GM21515 (cell line): ENCODE data around the gene HINT3.
"Not testable (repeated sequence)": the region's sequence is repeated elsewhere in the genome, so short reads cannot be mapped to it uniquely, and the experiment has no call there.

ENCODE experiments used
- ATAC-seq: cut with Tn5 transposase; IDR thresholded peaks from one replicate; pipeline ENCODE4 v1.9.1; 2021; ENCODE audit not compliant: unreplicated experiment

The HINT3 gene

DNA sequence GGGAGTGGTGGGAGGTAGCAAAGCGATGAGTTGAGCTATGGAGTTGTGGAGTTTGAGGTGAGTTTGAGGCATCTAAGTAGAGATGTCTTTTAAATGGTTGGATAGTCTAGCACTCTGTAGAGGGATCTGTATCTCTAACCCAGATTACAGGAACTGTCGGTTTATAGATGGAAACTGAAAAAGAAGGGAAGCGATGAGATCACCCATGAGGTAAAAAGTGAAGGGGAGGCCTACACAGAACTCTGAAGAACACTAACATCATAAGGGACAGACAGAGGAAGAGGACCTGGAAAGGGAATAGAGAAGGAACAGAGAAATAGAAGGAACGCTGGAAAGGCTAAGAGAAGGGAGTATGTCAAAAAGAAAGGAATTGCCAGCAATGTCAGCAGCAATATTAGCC, 2.5 kb downstream of the HINT3 start:
- ATAC-seq: no peak

DNA sequence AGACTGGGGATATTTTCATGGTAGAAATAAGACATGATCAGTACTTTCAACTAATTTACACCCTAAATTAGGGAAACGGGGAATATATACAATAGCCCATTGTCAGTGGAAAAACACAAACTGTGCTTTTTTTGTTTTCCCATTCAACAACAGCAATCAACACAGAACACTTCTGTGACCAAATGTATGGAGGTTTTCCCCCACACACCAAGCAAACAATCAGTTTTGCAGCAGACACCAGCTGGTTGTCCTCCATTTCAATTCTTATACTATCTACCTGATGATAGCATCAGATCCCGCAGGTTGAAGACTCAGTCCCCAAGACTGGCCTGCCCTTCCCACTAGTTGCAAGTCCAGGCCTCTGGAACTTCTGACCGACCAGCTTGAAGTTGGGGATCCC, 4.5 kb downstream of the HINT3 start:
- ATAC-seq: no peak

DNA sequence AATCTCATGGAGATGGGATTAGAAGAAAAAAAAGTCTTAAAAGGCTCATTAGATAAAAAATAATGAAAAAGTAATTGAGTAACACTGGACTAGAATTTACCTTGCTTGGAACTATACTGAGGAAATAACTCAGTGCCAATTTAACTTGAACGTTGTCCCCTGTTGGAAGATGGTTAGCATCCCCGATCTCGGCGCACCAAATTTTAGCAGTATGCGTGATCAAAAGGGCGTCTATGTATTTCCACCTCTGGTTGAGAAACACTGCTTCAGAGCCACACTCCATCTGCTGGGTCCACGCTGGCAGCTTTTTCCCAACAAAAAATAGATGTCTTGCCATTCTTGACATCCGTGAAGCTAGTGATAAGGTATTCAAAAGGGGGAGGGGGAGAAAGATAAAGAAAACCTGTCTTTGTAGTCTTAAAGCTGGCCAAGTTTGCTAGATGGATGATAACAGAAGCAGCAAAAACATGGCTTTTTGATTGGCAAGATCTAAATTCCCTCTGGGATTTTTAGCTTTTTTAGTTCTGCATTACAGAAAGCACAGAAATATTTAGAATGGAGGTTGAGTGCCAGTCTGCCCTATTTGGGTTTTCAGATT, 6.4 kb downstream of the HINT3 start:
- ATAC-seq: no peak

DNA sequence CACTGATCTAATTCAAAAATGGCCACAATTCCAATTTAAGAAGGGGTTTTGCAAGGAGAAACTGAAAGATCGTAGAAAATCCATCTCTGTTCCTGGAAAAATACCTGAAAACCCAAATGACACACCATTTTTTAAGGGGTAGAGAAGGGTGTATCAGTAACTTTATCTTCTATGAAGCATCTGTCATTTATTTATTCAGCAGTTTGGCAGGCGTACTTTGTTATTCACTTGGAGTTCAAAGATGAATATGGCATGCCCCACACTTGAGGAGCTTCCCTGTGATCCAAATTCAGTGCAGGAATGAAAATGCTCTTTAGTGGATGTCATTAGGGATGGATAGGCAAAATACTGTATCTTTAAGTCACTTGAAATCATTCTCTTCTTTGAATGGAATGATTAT, 7.2 kb downstream of the HINT3 start:
- ATAC-seq: no peak

DNA sequence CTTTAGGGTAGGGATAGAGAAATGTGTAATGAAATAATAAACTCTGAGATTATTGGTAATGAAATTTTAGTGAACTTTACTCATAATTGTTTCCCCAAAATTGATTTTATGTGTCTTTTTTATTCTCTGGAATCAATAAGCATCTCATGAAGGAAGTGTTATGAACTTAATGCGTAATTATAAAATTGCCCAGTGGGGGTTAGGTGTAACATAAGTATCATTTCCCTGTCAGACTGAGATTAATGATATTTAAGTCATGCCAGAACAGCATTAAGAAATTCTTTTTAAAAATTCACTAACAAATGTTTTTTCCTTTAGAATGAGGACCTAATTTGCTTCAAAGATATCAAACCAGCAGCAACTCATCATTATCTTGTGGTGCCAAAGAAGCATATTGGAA, 10.0 kb downstream of the HINT3 start:
- ATAC-seq: no peak

DNA sequence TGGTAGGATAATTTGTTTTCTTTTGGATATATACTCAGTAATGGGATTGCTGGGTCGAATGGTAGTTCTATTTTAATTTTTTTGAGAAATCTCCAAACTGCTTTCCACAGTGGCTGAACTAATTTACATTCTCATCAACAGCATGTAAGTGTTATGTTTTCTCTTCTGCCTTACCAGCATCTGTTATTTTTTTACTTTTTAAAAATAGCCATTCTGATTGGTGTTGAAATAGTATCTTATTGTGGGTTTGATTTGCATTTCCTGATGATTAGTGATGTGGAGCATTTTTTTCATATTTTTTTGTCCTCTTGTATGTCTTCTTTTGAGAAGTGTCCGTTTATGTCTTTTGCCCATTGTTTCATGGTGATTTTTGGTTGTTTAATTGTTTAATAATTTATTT, 11.9 kb downstream of the HINT3 start:
- ATAC-seq: no peak

DNA sequence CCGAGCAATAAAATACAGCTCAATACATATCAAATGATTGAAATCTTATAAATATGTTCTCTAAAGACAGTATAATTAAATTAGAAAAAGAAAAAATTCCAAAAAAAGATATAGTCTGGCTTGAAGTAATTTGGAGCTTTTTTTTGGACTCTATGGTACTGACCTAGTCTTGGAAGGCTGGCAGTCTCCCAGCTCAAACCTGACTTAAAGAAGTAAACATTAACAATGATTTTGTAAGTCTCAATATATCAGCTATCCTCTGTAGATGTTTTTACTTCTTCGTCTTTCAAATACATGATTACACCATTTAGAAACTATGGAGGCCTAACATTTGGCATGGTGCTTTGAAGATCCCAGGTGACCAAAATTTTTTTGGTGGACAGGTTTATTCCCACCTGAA, 14.2 kb downstream of the HINT3 start:
- ATAC-seq: no peak

DNA sequence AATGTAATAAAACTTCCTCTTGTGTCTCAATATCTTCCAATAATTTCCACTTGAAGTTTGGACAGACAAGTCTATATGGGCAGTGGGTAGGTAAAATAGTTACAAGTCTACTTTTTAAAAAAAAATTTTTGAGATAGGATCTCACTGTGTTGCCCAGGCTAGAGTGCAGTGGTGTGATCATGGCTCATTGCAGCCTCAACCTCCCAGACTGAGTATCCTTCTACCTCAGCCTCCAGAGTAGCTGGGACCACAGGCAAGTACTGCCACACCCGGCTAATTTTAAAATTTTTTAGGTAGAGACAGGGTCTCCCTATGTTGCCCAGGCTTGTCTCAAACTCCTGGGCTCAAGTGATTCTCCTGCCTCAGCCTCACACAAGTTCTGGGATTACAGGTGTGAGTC, 15.9 kb downstream of the HINT3 start:
- not testable (repeated sequence) for ATAC-seq

DNA sequence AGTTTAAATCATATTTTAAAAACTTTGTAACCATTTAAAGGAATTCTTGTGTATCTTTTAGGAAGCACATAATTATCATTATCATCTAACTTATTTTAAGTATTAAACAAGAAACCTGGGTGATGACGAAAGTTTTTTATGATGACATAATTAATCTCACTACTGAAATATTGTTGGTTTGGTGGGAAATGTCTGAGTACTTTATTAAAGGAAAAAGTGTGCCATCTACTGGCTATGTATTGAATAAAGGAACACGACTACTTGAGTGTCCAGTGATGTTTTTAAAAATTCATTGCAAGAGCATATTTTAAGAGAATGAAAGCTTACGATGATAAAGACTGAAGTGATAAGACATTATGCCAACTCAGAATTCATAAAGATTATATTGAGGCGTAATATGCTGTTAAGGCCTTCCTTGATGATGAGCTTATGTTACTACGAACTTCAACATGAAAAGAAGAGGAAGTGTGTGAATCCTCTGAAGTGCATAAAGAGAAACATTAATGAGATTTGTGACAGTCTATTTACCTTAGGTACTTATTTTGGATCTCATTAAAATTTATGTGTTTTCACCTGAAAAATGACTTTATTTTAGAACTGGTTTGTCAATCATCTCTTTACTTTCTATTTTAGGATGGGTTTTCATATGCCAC, 17.8 kb downstream of the HINT3 start:
- peak; percentile 78 for ATAC-seq

DNA sequence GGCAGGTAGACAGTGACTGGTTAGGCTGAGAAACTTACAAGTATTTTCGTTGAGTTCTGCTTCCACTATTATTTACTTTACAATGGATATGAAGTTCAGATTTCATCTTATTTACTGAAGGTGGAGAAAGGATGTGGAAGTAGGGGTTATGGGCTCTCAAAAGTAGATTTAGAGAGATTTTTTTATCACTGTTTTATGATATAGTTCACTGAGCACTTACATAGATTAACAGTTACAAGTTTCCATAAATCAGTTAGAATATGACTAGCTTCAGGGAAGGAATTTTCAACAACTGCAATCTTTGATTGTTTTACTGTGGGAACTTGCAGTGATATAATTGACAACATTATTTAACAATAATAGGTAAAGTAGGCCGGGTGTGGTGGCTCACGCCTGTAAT, 22.5 kb downstream of the HINT3 start:
- ATAC-seq: no peak

DNA sequence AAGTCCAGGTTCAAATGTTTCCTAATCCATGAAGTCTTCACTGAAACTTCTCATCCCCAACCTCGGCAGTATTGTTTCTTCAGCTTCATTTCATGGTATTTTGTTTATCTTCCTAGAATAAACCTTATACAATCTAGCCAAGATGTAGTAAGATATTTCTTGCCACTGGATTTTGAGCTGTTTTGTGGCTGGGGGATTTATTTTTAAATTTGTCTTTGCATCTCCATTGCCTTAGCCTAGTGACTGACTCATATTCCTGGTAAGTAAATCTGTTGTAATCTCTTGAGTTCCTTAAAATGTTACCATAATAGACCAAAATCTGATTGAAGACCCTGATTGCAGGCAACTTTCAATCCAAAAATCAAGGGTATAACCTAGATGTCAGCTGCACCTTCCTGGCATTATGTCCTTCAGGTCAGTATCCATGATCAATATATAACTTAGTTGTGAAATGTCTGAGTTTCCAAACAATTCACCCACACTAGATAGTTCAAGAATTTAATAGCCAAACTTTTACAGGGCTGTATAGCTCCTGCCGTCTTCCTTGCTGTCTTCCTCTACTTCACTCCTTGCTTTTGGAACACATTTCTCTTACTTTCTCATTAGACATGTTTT, 25.1 kb downstream of the HINT3 start:
- no peak for ATAC-seq

DNA sequence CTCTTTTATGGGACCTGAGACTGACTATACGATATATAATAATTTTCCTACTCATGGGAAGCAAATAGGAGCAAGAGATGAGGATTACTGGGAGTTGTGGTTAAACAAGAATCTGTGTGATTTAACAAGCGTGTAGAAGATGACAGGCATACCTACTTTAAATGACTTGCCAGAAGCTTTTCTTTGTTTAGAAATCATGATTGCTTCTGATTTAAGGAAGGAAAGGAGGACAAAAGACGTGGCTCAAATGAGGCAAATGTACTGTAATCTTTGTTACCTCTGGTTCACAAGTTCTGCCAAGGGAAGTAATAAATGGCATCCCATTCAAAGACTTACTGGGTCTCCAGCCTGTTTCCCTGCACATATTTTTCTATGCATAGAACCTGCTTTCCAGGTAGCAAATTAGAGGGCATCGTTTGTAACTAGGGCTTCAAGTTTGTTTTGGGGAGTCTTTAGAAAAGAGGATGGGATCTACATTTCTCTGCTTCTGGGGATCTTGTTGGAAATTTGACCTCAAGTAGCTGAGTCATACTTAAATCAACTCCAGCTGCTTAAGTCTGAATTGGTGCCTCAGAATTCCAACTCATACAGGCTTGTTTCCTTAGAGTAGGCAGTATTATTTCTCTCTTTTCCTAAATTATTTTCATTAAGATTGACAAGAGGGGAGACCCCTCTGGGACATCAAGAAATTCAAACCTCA, 26.8 kb downstream of the HINT3 start:
- ATAC-seq: no peak

DNA sequence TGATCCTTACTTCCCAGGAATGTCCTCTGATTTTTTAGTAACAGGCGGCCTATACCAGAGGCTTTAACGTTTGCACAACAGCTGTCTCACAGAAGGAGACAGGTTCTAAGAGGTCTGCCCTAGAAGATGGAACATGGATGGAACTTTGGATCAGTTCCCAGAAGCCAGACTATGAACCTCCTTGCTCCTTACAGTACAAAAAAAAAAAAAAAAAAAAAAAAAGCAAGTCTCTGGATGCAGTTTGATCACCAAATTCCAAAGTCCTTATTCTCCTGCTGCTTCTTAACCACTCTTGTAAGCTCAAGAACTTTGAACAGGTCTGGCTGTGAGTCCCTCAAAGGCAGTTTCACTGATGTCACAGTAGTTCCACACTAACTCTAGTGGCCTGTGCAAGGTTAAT, 27.7 kb downstream of the HINT3 start:
- ATAC-seq: no peak

DNA sequence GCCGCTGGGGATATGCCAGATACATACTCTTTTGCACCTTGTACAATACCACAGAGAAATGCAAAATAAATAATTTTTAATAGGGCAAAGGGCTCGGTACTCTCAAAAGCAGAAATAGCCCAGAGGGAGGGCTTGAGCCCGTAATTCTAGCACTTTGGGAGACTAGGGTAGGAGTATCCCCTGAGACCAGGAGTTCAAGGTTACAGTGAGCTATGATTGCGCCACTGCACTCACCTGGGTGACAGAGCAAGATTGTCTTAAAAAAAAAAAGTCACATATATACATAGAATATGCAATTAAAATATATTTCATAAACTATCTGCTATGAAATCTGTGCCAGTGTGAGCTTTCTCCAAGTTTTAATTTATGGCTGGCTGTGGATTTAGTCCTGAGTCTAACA, 29.0 kb downstream of the HINT3 start:
- no peak for ATAC-seq

DNA sequence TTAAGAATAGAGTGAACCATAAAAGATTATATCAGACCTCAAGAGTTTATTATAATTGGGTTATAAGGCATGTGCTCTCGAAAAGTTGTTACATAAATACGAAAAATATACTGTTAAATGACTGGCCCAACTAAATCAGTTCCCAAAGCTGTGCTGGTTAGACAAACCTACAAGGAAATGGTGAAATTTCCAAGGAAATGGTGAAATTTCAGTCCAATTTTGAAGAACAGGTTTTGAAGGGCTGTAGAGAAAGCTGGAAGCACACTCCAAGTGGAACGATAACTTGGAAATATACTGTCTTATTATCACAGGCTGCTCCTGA, 29.4 kb downstream of the HINT3 start:
- ATAC-seq: no peak

DNA sequence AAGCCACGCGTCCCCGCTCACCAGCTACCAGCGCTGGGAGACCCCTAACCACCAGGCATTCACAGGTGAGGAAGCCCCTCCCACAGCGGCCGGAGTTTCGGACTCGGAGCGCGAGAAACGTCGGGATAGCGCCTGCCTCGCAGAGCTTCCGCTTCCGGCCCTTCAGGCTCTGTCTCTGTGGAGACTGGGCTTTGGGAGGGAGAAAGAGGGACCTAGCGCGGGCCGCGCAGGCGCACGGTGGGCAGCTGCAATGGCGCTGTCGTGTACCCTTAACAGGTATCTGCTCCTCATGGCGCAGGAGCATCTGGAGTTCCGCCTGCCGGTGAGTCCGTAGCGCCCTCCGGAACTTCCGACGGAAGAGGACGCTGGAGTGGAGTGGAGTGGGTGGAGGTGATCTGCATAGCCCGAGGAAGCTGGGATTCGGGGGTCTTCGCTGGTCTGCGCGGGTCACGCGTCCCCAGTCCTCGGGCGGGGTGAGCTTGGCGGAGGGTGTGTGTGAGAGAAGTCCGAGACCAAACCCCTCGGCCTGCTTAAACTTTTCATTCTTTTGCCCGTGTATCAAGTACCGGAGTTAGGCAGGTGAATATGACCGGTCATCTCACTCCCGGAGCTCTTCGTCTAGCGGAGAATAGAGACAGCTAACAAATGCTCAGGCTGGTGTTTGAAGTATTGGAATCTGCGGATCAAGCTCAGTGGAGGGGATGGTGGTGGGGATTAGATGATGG, 29.9 kb downstream of the HINT3 start, which contains the start of gene TRMT11:
TSS of gene TRMT11 (plus strand) at position 240 of the 725 bp plus-strand sequence. CDS start at position 251, 11 bp downstream.
- ATAC-seq: peak; percentile 98

DNA sequence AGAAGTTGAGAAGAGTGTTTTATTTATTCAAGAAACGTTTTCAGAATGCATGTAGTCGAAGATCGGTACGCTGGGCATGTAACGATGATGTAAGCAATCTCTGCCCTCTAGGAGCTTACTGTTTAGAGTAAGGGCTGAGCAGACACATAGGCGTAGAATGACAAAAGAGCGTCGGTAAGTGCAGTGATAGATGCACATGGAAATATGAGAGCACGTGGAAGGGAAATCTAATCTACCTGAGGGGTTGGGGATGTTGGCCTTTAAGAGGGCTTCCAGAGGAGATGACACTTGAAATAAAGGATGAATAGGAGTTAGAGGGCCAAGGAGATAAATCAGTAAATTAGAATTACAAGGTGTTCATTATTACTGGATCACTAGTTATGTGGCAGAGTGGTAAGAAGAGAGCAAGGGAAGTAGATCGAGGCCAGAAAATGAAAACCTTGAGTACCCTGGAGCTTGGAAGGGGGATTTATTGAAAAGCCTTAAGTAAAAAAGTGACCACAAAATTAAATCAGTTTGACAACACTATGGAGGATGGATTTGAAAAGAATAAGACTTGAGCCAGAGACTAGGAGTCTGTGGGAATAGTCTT, 30.6 kb downstream of the HINT3 start:
- peak; percentile 28 for ATAC-seq

DNA sequence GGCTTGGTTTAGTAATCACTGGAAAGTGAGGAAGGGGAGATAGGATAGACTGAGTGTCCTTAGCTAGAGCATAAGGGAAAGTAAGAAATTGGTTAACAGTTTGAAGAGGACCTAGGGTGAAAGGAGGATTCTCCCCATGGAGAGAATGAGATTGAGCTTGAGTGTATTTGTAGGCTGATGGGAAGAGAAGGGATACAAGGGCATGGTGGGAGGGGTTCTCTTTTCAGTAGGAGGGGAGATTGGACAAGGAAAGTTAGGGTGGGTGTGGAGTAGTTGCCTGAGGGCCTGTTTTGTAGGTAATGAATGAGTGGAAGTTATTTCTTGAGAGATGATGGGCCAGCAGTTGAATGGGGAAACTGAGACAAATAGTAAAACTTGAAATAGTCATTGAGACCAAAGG, 31.7 kb downstream of the HINT3 start:
- no peak for ATAC-seq

DNA sequence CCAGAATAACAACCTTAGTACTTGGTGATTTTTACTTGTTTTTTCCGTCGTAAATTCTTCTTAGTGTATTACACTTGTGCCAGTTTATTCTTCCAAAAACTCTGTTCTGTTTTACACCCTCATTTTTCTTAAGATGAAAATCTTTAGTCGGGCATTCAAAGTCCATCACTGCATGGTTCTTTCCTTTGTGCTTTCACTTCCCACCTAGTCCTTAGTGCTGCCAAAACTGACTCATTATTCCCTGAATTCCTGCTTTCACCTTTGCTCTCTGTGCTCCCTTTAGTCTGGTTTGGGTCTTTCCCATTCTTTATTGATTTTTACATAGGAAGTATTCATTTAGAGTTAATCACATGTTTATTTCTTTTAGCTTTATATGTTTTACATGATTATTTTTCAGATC, 33.1 kb downstream of the HINT3 start:
- no peak for ATAC-seq

DNA sequence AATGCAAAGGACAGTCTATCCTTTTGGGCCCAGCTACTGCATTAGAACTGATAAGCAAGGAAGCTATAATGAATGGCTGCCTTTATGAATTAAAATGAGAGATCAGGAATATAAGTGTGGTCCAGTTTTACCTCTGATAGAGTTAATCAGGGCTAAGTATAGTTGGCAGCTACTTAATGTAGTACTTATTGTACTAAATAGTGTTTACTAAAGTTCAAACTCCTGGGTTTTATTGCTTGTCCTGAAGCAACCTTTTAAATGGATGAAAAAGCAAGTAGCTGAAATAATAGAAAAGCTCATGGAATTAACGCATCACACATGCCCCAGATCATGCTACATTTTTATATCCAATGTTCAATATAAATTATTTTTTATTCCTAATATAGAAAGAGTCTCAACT, 35.1 kb downstream of the HINT3 start:
- no peak for ATAC-seq
